ENCODE data around the gene COG6.

Gene COG6

GRCh38 chr13:39740761-39741160 lies 85.3 kb downstream of the COG6 start:
- DNase-seq (ENCODE audit: low read depth) = no peak
- no peak overlapping the region for H3K4me3 ChIP-seq (ENCODE audit: low read length)

GRCh38 chr13:39748961-39749360 lies 93.5 kb downstream of the COG6 start:
- no peak for DNase-seq (ENCODE audit: low read depth)
- TF ChIP-seq, protein P1, sequence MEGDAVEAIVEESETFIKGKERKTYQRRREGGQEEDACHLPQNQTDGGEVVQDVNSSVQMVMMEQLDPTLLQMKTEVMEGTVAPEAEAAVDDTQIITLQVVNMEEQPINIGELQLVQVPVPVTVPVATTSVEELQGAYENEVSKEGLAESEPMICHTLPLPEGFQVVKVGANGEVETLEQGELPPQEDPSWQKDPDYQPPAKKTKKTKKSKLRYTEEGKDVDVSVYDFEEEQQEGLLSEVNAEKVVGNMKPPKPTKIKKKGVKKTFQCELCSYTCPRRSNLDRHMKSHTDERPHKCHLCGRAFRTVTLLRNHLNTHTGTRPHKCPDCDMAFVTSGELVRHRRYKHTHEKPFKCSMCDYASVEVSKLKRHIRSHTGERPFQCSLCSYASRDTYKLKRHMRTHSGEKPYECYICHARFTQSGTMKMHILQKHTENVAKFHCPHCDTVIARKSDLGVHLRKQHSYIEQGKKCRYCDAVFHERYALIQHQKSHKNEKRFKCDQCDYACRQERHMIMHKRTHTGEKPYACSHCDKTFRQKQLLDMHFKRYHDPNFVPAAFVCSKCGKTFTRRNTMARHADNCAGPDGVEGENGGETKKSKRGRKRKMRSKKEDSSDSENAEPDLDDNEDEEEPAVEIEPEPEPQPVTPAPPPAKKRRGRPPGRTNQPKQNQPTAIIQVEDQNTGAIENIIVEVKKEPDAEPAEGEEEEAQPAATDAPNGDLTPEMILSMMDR (conservative IDR thresholded peaks at IDR 0.05; ENCODE audit: low read length) = no peak
- H3K4me3 ChIP-seq (ENCODE audit: low read length) = no peak overlapping the region

More at GRCh38 chr13:39740761-39741160, 85.3 kb downstream of the COG6 start:
- TF ChIP-seq, protein P1 (conservative IDR thresholded peaks at IDR 0.05; ENCODE audit: low read length) = no peak

GRCh38 chr13:39749528-39749927 lies 94.1 kb downstream of the COG6 start:
- no peak for DNase-seq (ENCODE audit: low read depth)
- TF ChIP-seq, protein P1 (conservative IDR thresholded peaks at IDR 0.05; ENCODE audit: low read length) = no peak
- H3K4me3 ChIP-seq (ENCODE audit: low read length) = no peak overlapping the region

DNA sequence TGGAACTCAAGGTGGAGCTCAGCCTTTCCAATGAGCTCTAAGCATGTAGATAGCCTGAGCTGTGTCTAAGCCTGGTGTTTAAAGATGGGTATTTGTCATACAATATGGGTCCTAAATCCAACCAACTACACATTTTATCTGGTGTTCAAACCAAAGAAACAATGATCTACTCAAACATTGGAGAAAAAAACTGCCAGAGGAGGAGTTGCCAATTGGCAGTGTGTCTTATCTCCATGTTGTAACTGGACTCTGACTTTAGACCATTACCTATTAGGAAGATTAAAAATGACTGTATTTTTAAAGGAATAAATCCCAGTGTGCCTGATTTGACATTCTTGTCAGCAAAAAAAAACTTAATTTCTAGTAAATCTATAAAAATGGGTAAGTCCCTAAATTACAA lies 96.3 kb downstream of the COG6 start:
- TF ChIP-seq, protein P1 (conservative IDR thresholded peaks at IDR 0.05; ENCODE audit: low read length) = no peak
- H3K4me3 ChIP-seq (ENCODE audit: low read length) = no peak overlapping the region
- no peak for DNase-seq (ENCODE audit: low read depth)

GRCh38 chr13:39760521-39760920 lies 105.1 kb downstream of the COG6 start:
- TF ChIP-seq, protein P1 (conservative IDR thresholded peaks at IDR 0.05; ENCODE audit: low read length) = no peak
- DNase-seq (ENCODE audit: low read depth) = no peak

DNA sequence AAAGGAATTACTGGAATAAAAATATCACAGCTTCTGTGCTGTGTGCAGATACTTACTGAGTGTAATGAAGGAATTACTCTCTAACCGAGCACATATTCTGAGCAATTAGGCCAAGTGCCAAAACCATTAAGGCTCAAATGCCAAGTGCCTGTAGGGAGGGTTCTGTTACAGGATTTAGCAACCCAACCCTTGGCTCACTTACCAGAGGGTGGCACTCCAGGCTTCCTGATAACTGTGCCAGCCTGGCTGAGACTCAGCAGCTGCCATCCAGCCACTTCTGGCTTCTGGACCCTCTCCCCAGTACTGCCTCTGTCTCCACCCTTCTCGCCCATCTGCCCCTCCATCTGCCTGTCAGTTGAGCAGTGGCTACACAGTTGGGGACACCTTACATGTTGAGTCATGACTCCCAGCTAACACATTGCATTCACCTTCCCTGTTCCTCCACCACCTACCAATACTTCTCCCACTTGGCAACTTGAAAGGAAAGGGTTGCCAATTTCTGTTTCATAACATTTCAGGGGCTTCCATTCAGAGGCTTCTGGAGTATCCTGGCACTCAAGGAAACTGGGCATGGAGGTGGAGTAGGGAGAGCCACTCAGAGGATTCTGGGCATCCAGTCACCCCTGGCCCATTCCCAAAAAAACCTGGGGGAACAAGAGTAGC lies 110.5 kb downstream of the COG6 start:
- H3K4me3 ChIP-seq (ENCODE audit: low read length) = no peak overlapping the region
- peak; percentile 56 for DNase-seq (ENCODE audit: low read depth)
- TF ChIP-seq, protein P1 (conservative IDR thresholded peaks at IDR 0.05; ENCODE audit: low read length) = peak; percentile 38

More at GRCh38 chr13:39760521-39760920, 105.1 kb downstream of the COG6 start:
- H3K4me3 ChIP-seq (ENCODE audit: low read length) = no peak overlapping the region

DNA sequence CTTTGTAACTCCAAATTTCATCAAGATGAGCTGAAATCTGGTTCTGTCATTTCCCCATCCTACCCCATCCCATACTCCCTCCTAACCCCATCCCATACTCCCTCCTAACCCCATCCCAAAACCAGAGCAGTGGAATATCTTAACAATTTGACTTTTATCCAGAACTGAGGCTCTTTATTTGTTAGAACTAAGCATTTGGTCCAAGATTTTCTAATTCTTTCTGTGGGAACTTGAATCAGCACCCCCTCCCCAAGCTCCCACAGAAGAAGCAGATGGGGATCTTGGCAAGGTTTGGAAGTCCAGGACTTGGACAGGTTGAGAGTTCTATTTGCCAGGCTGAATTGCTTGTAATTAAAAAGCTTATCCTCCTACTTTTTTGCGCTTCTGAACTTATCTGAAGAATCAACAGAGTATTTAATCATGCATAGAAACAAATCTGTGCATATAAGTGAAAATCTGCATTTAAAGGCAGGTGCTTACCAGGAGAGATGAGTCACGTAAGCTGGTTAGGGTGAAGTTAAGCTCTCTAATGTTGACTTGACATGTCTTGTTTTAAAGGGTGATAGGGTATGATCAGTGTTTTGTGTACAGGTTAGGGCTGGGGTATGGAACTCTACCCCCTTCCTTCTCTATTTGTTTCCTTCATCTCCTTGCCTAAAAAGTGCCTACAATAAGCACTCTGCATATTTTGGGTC lies 111.1 kb downstream of the COG6 start:
- H3K4me3 ChIP-seq (ENCODE audit: low read length) = no peak overlapping the region
- DNase-seq (ENCODE audit: low read depth) = no peak
- TF ChIP-seq, protein P1 (conservative IDR thresholded peaks at IDR 0.05; ENCODE audit: low read length) = no peak
